Stimulated activated CD8-positive, alpha-beta memory T cell treated with anti-CD3 and anti-CD28 coated beads, Interleukin-4, amount 100 ng/mL, for 48 hours (primary cell): Measurements from ENCODE around the gene CCDC107.

Experiments used
- DNase-seq: peaks from one replicate; pipeline ENCODE4 v3.0.0-alpha.2; 2020

CCDC107 gene

DNA sequence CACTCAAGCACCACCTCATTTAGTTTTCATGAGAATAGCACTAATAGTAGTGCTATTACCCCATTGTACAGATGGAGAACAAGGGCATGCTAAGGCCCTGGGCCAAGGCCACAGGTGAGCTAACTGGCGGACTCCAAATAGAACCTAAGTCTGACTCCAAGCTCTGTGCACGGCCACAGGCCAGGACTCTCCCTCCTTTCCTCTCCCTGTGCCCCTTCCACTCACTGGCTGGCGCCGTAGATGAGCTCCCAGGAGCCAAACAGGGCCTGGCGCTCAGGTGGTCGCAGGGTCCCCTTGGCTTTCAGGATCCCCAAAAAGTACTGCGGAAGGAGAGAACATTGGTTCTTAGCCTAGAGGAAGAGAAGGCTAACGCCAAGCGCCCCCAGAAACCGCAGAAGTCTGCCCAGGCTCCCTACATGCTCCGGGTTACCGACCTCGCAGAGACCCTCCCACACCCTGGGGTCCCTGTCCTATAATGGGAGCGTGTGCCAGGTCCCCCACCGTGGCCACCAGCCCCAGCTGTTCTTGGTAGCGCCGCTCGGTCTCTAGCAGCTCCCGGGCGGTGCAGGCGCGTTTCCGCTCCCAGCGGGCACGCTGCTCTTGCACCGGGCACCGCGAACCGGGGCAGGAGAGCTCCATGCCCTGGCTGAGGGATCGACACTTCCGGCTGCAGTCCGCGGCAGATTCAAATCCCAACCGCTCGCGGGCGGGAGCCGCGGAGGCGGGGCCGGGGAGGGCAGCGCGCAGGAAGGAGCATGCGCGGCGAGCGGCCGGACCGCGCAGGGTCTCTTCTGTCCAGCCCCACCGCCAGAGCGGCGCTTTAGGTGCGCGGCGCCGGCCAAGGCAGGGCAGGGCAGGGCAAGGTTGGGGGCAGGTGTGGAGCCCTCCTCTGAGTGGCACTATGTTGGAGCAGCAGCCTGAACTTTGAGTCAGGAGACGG, 6.7 kb downstream of the CCDC107 start, which contains the start of gene ARHGEF39:
TSS of gene ARHGEF39 (minus strand) at position 665 of the 940 bp plus-strand sequence. CDS start at position 639, 26 bp downstream.
- peak; percentile 87 for DNase-seq

- no peak for DNase-seq
These were observed 7.4 kb downstream of the CCDC107 start for GRCh38 chr9:35665471-35665818.

DNA sequence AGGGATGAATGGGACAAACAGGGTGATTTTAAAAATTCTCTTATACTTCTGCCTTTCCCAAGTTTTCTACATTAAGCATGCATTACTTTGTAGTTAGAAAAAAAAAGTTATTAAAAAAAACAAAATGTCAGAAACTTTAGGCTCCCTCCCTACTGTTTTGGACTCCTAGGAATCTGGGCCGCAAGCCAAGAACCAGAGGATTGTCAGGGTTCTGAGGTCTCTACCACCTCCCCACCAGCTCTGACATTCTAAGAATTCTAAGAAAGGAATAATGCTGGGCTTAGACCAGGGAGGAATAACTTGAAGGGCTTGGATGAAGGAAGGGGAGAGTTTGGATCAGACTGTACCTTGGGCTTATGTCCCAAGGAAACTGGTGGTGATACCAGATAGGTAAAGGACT, 8.0 kb downstream of the CCDC107 start:
- DNase-seq: no peak

DNA sequence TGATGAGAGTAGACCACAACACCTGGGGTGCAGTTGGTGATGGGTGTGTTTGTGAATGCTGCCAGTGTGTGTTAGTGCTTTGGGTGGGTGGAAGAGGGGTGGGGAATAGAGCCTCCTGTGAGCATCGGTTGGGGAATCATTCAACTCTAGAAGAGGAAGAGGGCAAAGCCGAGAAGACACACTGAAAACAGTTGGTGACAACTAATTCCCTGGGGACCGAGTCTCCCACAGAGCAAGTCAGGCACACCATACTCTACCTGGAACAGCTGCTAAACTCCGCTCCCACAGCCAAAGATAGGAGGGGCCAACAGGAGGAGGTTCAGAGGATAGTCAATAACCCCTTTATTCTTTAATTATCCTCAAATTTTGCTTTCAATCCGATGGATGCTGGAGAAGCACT, 8.5 kb downstream of the CCDC107 start:
- DNase-seq: no peak

DNA sequence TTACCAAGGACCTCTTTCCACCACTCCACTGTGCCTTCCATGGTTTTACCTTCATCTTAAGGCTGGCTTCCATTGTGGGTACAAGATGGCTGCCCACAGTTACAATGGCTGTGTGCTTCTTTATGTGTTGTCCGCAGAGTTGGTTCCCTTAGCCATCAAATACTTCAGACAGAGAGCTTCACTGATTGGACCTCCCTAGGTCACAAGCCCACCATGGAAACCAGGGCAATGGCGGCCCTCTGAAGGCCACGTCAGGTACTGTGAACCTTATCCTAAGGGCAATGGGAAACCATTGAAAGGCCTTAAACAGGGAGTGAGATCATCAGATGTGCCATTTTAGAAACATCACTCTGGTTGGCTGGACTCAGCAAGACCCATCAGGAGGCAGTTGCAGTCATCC, 9.8 kb downstream of the CCDC107 start:
- DNase-seq: no peak

GRCh38 chr9:35669331-35670145, 11.4 kb downstream of the CCDC107 start:
- DNase-seq: no peak

GRCh38 chr9:35673132-35674024, 15.3 kb downstream of the CCDC107 start, which contains the start of gene CA9:
Gene CA9, plus strand, starts transcription at chr9:35673928. Its CDS starts 32 bp downstream, at chr9:35673960.
- DNase-seq: no peak

DNA sequence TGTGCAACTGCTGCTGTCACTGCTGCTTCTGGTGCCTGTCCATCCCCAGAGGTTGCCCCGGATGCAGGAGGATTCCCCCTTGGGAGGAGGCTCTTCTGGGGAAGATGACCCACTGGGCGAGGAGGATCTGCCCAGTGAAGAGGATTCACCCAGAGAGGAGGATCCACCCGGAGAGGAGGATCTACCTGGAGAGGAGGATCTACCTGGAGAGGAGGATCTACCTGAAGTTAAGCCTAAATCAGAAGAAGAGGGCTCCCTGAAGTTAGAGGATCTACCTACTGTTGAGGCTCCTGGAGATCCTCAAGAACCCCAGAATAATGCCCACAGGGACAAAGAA, 15.9 kb downstream of the CCDC107 start:
- no peak for DNase-seq

GRCh38 chr9:35675204-35675603, 17.1 kb downstream of the CCDC107 start:
- DNase-seq: no peak

DNA sequence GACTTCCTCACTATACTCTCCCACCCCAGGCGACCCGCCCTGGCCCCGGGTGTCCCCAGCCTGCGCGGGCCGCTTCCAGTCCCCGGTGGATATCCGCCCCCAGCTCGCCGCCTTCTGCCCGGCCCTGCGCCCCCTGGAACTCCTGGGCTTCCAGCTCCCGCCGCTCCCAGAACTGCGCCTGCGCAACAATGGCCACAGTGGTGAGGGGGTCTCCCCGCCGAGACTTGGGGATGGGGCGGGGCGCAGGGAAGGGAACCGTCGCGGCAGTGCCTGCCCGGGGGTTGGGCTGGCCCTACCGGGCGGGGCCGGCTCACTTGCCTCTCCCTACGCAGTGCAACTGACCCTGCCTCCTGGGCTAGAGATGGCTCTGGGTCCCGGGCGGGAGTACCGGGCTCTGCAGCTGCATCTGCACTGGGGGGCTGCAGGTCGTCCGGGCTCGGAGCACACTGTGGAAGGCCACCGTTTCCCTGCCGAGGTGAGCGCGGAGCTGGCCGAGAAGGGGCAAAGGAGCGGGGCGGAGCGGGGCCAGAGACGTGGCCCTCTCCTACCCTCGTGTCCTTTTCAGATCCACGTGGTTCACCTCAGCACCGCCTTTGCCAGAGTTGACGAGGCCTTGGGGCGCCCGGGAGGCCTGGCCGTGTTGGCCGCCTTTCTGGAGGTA, 17.8 kb downstream of the CCDC107 start:
- DNase-seq: peak; percentile 62

GRCh38 chr9:35679091-35679490, 21.0 kb downstream of the CCDC107 start:
- DNase-seq: no peak

DNA sequence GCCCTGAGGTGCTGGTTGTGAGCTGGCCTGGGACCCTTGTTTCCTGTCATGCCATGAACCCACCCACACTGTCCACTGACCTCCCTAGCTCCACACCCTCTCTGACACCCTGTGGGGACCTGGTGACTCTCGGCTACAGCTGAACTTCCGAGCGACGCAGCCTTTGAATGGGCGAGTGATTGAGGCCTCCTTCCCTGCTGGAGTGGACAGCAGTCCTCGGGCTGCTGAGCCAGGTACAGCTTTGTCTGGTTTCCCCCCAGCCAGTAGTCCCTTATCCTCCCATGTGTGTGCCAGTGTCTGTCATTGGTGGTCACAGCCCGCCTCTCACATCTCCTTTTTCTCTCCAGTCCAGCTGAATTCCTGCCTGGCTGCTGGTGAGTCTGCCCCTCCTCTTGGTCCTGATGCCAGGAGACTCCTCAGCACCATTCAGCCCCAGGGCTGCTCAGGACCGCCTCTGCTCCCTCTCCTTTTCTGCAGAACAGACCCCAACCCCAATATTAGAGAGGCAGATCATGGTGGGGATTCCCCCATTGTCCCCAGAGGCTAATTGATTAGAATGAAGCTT, 21.8 kb downstream of the CCDC107 start:
- DNase-seq: no peak

- DNase-seq: no peak
These were observed 22.4 kb downstream of the CCDC107 start for GRCh38 chr9:35680331-35681105.

GRCh38 chr9:35681341-35682002, 23.4 kb downstream of the CCDC107 start:
- DNase-seq: no peak

DNA sequence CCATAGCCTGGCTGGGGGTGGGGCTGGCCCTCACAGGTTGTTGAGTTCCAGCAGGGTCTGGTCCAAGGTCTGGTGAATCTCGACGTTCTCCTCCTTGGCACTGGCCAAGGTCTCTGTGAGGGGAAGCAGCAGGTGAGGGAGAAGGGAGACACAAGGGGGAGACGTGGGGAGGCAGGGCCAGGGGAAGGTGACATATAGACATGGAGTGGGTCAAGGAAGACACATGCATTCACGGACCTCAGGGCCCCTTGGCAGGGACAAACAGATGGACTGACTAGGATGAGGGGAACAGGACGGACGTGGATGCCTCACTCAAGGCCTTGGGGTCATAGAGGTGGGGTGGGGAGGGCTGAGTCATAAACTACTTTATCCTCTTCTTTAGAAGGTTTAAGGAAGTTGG, 24.0 kb downstream of the CCDC107 start:
- DNase-seq: no peak

- no peak for DNase-seq
These were observed 24.6 kb downstream of the CCDC107 start for GRCh38 chr9:35682520-35683315.

DNA sequence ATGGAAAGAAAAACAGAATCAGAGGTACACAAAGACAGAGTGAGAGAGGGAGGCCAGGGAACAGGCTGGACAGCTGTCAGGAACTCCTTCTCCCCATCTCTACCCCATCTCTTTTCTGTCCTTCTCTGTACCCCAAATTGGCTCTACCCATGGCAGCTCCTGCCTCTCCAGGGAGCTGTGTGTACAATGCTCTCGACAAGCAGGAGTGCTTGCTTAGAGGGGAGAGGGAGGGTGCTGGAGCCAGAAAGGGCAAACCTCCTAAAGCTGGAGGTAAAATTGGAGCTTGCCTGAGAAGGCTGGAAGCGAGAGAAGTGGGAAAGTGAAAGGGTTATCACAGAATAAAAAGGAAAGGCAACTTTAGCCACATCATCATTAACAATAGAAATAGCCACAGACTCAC, 25.2 kb downstream of the CCDC107 start:
- DNase-seq: no peak

- no peak for DNase-seq
These were observed 26.8 kb downstream of the CCDC107 start for GRCh38 chr9:35684921-35685320.

- DNase-seq: no peak
These were observed 27.4 kb downstream of the CCDC107 start for GRCh38 chr9:35685506-35685905.
